PFSK-1 (cell line): ENCODE measurements around the gene RPGRIP1L.

Source experiments
- FOXP2 ChIP-seq: optimal IDR thresholded peaks from 2 replicates; pipeline ENCODE3; 2011; ENCODE audit warnings: borderline replicate concordance, control low read depth, inconsistent platforms; ENCODE audit not compliant: insufficient read depth; ENCODE audit errors: extremely low read length, extremely low read depth
- POLR2AphosphoS5 ChIP-seq: IDR thresholded peaks from 2 replicates; pipeline ENCODE4 v1.6.1; 2012; ENCODE audit warnings: low read depth, mild to moderate bottlenecking, control low read depth, low read length, moderate library complexity
- REST ChIP-seq, 2 experiments: IDR thresholded peaks; 2 replicates each; pipeline versions ENCODE4 v1.6.1 to v1.8.0; 2011 to 2012; ENCODE audit warnings: low read depth in 2 of 2, low read length in 2 of 2, control low read depth in 1 of 2, inconsistent platforms in 1 of 2, mild to moderate bottlenecking in 1 of 2, moderate library complexity in 1 of 2; ENCODE audit not compliant: insufficient read depth in 1 of 2
- SIN3A ChIP-seq: IDR thresholded peaks from 2 replicates; pipeline ENCODE4 v1.6.1; 2012; ENCODE audit warnings: mild to moderate bottlenecking, low read length, moderate library complexity, borderline replicate concordance; ENCODE audit not compliant: insufficient read depth
- TAF1 ChIP-seq: IDR thresholded peaks from 2 replicates; pipeline ENCODE4 v1.6.1; 2012; ENCODE audit warnings: low read length, control low read depth, borderline replicate concordance; ENCODE audit not compliant: insufficient read depth

Gene RPGRIP1L

GRCh38 chr16:53576210-53576609, 127.4 kb downstream of the RPGRIP1L start:
- no peak for TF ChIP-seq POLR2AphosphoS5
- no peak for TF ChIP-seq REST (IDR thresholded peaks at IDR 0.05; ENCODE audit: insufficient read depth in 1 of 2, low read depth in 2 of 2, low read length in 2 of 2)
- no peak for TF ChIP-seq FOXP2
- no peak for TF ChIP-seq SIN3A
- no peak for TF ChIP-seq TAF1

GRCh38 chr16:53571763-53572162, 131.9 kb downstream of the RPGRIP1L start:
- no peak for TF ChIP-seq POLR2AphosphoS5
- no peak for TF ChIP-seq SIN3A
- TF ChIP-seq TAF1, result no peak
- TF ChIP-seq FOXP2, result no peak
- TF ChIP-seq REST (IDR thresholded peaks at IDR 0.05; ENCODE audit: insufficient read depth in 1 of 2, low read depth in 2 of 2, low read length in 2 of 2), result no peak

- TF ChIP-seq POLR2AphosphoS5 (no peak), FOXP2 (no peak), TAF1 (no peak), REST (IDR thresholded peaks at IDR 0.05; ENCODE audit: insufficient read depth in 1 of 2, low read depth in 2 of 2, low read length in 2 of 2) (no peak), SIN3A (no peak)
Observed at GRCh38 chr16:53566552-53567245, 137.0 kb downstream of the RPGRIP1L start.

- TF ChIP-seq REST (IDR thresholded peaks at IDR 0.05; ENCODE audit: insufficient read depth in 1 of 2, low read depth in 2 of 2, low read length in 2 of 2) (no peak), FOXP2 (no peak), POLR2AphosphoS5 (no peak)
Observed at GRCh38 chr16:53565296-53565863, 138.3 kb downstream of the RPGRIP1L start.
